Epithelial cell of esophagus (primary cell): ENCODE results near the gene INHBE.
A peak's percentile ranks its signal among the peaks of the same experiment; 100 is the strongest.

Source experiments
- DNase-seq: peaks from one replicate; pipeline ENCODE4 v3.0.0; 2010; ENCODE audit warnings: low read depth
- H3K4me3 ChIP-seq: 2 replicates; pipeline ENCODE4 v1.5.1; 2011; ENCODE audit warnings: mild to moderate bottlenecking, low read length, control low read depth
- CTCF ChIP-seq: IDR thresholded peaks from 2 replicates; pipeline ENCODE4 v1.5.1; 2011; ENCODE audit warnings: low read depth, mild to moderate bottlenecking, low read length, control low read depth, inconsistent platforms; ENCODE audit not compliant: insufficient read depth; ENCODE audit errors: missing control alignments

Gene INHBE

DNA sequence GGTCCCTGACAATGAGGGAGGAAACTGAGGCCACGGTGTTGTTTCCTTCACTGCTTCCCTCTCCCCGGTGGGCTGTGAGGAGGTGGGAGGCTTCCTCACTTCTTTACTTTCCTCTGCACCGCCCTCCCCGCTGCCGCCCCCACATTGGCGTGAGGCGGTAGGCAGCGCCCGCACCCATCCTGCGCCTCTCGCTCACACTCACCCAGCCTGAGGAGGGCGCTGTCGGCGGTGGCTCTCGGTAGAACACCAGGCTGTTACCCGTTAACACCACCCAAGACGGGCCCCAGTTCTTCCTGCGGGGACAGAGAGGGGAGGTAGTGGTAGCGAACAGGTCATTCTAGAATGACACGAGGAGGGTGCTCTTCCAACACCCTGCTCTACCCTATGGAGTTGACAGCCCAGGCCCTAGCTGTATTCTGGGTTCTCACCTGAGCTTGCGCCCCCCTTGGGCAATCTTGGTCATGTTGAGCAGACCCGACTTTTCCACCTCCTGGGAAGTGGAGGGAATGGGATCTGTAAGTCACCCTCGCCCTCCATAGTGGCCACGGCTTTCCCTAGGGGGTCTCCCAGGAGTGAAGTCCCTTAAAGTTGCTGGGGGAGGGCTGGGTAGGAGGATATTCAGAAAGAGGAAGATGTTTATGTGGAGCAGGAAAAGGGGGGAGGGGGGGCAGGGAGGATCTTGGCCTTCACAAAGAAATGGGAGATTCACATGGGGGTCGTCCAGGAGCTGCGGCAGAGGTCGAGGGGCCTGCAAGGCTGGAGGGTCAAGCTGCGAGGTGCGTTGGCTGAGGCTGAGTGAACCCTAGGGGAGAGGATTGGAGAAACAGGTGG lies 21.3 kb downstream of the INHBE start:
- TF ChIP-seq CTCF, result peak; percentile 27
- H3K4me3 ChIP-seq, result peak overlapping the region; percentile 13
- no peak for DNase-seq

DNA sequence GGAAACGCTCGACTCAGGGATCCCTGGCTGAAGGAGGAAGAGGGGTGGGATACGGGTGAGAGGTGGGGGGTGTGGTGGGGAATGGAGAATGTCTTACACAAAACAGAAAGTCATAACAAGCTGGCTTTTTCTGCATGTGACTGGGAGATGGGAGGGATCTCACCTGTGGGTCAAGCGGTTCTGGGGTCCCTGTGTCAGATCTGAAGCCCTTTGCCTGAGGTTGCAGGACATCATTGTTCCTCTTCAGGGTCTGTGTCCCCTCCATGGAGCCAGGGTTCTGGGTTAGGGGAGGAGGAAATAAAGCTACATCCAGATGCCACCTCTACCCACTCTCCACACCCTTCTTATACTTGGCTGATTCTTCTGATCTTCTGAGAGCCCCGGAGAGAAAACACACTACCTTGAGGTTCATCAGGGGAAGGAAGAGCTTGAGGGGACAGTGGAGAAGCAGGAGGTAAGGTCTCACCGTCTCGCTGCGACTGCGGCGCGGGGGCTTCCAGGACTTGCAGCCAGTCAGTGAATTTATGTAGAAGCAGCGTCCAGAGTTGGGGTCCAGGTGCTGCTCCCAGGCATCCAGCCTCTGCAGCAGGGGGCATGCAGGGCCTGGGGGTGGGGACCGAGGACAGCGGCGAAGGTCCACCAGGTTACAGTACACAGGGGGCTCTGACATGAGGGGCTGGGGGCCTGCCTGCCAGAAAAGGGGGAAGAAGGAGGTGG lies 22.0 kb downstream of the INHBE start:
- no peak overlapping the region for H3K4me3 ChIP-seq
- TF ChIP-seq CTCF, result no peak
- no peak for DNase-seq

- DNase-seq, result peak; percentile 58
- H3K4me3 ChIP-seq, result no peak overlapping the region
- no peak for TF ChIP-seq CTCF
Observed at GRCh38 chr12:57477710-57478681, 22.9 kb downstream of the INHBE start.

- no peak overlapping the region for H3K4me3 ChIP-seq
- no peak for TF ChIP-seq CTCF
- DNase-seq, result no peak
Observed at GRCh38 chr12:57479043-57479375, 23.9 kb downstream of the INHBE start.

DNA sequence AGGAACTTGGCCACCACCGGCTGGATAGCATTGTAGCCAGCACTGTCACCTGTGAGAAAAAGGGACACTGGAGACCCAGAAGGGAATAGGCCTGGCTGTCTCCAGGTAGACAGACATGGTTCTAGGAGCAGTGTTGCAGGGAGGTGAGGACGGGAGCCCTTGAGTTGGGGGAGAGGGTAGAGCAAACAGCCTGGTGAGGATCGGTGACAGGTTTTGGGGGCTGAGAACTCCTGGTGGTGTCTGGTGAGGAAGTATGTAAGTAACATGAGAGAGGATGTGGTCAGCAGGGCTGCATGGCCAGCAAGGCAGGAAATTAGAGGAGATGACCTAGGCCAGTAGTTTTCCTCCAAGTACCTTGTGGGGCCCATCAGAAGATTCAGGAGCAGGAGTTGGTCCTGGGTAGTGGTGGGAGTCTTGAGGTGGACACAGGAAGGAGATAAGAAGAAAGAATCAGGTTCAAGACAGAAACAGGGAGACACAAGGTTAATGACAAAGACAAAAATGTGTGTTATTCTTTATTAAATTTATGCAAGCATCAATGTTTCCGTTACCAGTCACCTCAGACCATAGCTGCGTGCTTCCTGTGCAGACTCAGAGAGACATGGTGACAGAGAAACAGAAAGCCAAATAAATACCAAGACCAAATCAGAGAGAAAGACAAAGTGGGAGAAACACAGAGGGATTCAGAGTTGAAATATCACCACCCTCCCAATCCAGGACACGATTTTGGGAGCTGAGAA lies 24.4 kb downstream of the INHBE start, which contains the start of gene ARHGAP9:
Gene ARHGAP9 (minus strand): TSS at position 491 of the 740 bp plus-strand sequence. CDS start 460 bp downstream, at position 31.
- no peak for DNase-seq
- TF ChIP-seq CTCF, result no peak
- no peak within 1 kb of the TSS for H3K4me3 ChIP-seq

- H3K4me3 ChIP-seq, result no peak overlapping the region
- no peak for TF ChIP-seq CTCF
Observed at GRCh38 chr12:57481671-57482070, 26.6 kb downstream of the INHBE start.

More at GRCh38 chr12:57481671-57482070, 26.6 kb downstream of the INHBE start:
- no peak for DNase-seq
